Measurements from ENCODE around the gene ENPP7.
"Not testable (repeated sequence)": the region's sequence is repeated elsewhere in the genome, so short reads cannot be mapped to it uniquely, and the experiment has no call there.

Gene ENPP7

DNA sequence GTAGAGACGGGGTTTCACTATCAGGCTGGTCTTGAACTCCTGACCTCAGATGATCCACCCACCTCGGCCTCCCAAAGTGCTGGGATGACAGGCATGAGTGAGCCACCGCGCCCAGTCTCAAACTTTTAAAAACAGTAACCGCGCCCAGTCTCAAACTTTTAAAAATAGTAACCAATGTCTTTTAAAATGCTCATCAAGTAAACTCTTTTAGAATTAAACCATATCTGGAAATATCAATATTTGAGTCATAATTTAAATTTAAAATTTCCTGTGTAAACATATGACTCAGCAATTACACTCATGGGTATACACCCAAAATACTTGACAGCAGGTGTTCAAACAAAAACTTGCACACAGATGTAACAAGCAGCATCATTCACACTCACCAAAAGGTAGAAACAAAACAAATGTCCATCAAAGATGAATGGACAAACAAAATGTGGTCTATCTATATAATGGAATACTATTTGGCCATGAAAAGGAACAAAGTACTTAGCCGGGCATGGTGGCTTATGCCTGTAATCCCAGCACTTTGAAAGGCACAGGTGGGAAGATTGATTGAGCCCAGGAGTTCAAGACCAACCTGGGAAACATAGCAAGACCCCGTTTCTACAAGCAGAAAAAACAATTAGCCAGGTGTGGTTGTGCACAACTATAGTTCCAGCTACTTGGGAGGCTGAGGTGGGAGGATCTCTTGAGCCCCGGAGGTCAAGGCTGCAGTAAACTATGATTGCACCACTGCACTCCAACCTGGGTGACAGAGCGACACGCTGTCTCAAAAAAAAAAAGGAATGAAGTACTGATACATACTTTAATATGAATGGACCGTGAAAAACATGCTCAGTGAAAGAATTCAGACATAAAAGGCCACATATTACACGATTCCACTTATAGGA lies 20.2 kb downstream of the ENPP7 start:
- no peak for DNase-seq

- DNase-seq, result peak; percentile 31
Measured at GRCh38 chr17:79752175-79752574, 21.4 kb downstream of the ENPP7 start.

- no peak for DNase-seq
Measured at GRCh38 chr17:79754370-79754769, 23.6 kb downstream of the ENPP7 start.

DNA sequence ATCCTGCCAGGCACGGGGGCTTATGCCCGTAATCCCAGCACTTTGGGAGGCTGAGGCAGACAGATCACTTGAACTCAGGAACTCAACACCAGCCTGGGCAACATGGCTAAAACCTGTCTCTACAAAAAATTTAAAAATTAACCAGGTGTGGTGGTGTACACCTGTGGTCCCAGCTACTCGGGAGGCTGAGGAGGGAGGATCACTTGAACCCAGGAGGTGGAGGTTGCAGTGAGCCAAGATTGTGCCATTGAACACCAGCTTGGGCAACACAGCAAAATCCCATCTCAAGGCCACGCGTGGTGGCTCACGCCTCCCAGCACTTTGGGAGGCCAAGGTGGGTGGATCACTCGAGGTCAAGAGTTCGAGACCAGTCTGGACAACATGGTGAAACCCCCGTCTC lies 24.2 kb downstream of the ENPP7 start:
- not testable (repeated sequence) for DNase-seq

DNA sequence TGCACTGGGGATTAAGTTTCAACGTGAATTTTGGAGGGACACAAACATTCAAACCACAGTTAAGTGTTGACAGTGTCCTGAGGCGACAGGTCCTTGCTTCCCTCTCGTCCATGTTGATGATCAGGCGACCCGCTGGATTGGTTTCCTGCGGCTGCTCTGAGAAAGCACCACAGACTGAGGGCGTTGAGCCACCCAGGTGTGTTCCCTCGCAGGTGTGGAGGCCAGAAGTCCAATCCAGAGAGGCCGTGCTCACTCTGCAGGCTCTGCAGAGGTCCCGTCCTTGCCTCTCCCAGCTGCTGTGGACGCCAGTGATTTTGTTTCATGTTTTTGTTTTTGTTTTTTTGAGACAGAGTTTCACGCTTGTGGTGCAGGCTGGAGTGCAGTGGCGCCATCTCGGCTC lies 24.8 kb downstream of the ENPP7 start:
- DNase-seq, result no peak

DNA sequence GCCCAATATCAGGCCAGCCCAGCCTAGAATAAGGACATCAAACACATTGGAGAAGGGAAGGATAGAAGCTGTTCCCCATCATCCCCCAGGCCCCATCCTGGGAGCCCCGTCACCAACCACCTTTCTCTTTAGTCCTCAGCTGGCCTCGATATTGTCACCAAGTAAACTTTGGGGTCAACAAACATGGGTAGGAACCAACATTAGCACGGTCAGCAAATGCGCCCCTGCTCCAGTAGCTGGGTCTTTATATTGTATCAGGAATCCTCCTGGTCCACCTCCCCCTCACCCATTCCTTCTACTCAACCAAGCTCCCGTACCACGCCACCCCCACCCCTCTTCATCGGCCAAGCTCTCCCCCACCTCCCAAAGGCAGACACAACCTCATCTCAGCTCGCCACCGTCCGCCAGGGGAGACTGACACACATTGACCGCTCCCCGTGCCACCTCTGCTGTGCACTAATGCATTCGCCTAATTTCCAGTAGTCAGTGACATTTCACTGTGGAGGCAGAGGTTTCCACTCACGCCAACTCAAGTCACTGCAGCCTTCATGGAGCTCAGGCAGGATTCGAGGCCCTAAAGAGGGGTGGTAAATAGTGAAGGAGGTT lies 26.5 kb downstream of the ENPP7 start:
- DNase-seq, result no peak

DNA sequence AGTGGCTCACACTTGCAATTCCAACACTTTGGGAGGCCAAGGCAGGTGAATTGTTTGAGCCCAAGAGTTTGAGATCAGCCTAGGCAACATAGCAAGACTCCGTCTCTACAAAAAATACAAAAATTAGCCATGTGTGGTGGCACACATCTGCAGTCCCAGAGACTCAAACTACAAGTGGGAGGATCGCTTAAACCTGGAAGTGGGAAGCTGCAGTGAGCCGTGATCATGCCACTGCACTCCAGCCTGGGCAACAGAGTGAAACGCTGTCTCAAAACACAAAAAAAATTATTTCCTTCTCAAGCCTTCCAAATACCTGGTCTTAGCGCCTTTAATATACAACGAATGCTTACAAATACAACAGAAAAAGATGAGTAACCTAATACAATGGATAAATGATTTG lies 27.5 kb downstream of the ENPP7 start:
- DNase-seq, result no peak

DNA sequence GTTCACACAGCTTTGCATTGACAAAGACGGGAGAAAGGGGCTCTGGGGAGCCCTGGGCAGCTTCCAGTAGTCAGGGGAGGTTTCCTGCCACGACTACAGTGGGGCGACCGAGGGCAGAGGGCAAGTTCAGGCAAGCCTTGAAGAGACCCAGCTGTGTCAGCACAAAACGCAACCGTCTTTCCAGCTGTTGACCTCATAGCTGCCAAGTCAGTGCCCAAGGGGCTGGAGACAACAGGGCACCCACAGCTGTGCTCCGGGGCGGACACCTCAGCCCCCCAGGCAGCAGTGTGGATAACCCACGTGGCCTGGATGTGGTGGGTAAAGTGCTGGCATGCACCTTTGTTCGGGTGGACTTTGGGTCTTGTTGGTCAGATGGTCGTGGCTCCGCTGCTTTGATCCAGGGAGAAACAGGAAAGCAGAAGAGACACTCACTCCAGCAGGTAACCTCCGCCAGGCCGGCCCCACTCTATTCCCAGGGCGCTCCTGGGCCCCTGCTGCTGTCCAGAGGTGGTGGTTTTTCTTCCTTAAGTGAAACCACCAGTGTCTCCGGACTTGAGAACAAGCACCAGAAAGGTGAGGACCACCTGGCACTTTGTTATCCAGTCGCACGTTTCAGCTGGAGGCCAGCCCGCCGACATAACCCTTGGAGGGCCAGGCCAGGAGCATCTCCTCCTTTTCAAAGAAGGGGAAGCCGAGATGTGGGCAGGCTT lies 29.6 kb downstream of the ENPP7 start:
- no peak for DNase-seq

DNA sequence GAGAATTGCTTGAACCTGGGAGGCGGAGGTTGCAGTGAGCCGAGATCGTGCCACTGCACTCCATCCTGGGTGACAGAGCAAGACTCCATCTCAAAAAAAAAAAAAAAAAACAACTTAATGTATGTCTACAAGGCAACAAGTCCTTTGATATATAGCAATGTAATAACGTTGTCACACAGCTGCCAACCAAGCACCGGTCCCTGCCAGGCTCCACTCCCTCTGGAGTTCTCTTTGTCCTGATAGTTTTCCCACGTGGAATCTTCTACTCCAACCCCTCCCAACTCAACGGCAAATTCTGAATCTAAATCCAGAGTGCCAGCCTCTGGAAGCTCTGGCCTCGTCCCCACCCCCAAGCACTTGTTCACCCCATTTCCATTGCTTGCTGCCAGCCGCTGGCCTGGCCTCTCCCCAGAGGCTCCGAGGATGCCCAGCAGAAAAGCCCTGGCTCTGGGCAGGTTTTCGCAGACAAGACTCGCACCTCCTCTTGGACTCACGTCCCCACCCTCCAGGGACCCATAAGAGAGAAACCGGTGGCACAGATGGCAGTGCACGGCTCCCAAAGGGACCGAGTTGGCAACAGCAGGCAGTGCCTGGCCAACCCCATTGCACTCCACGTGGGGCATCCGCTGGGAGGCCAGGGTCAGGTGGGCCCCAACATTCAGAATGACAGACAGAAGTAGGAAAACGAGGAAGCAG lies 31.3 kb downstream of the ENPP7 start:
- no peak for DNase-seq

DNA sequence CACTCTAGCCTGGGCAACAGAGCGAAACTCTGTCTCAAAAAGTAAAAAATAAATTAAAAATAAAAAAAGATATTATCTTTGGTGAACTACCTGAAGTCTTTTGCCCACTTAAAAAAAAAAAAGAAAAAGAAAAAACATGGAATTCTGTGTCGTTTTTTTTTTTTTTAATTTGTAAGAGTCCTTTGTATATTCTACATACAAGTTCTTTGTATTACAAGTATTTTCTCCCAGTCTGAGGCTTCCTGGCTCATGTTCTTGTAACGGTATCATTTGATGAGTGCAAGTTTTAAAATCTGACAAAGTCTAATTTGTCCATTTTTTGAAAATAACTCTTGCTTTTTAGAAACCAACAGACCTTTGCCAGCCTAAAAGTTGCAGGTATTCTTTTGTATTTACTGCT lies 35.0 kb downstream of the ENPP7 start:
- no peak for DNase-seq

DNA sequence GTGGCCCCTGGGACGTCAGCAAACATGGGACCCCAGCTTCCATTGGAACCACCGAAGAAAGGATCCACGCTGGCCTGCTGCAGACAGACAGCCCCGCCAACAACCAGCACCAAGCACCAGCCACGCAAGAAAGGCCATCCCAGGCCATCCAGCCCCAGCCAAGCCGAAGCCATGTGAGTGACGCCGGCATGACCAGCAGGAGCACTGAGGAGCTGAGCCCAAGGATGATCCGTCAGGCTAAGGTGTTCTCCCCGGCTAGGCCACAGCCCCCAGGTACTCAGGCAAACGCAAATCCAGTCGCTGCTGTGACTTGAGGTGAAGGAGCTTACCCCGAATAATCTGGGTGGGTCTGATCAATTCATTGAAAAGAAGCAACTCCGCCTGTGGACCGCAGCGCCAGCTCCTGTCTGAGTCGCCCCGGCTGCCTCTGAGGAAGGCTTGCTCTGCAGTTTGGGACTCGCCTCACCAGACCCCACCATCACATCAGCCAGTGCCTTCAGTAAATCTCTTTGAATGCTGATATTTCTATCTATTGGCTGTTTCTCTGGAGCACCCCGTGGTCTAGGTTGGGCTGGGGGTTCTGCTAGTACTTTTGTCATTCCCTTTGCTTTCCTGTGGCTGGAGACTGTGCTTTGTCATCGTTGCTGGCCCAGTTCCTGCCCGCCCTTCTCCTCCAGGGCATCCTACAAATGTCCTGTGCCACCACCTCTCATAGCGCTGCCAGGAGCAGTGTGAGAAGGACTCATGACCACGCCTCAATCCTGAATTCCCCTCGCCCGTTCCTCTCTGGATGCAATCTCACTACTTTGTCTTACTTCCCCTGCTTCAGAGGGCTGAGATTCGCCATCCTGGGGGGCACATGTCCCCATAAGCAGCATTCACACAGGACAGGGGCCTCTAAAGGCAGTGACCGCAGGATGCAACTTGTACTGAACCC lies 39.1 kb downstream of the ENPP7 start:
- DNase-seq, result no peak

GRCh38 chr17:79771276-79771675 lies 40.5 kb downstream of the ENPP7 start:
- no peak for DNase-seq

DNA sequence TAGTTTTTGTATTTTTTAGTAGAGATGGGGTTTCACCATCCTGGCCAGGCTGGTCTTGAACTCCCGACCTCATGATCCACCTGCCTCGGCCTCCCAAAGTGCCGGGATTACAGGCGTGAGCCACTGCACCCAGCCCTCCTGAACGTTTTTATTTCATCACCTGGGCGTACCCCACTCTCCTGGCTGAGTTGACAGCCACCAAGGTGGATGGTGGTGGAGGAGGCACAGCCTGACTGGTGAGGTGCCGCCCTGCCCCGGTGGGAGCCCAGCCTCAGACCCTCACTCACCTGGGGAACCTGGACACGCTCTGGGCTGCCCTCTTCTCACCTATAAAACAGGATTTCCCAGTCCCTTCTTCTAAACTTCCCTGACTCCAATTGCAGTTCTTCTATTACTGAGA lies 42.0 kb downstream of the ENPP7 start:
- not testable (repeated sequence) for DNase-seq

- no peak for DNase-seq
Measured at GRCh38 chr17:79774561-79774975, 43.8 kb downstream of the ENPP7 start.

- no peak for DNase-seq
Measured at GRCh38 chr17:79775632-79776031, 44.9 kb downstream of the ENPP7 start.

DNA sequence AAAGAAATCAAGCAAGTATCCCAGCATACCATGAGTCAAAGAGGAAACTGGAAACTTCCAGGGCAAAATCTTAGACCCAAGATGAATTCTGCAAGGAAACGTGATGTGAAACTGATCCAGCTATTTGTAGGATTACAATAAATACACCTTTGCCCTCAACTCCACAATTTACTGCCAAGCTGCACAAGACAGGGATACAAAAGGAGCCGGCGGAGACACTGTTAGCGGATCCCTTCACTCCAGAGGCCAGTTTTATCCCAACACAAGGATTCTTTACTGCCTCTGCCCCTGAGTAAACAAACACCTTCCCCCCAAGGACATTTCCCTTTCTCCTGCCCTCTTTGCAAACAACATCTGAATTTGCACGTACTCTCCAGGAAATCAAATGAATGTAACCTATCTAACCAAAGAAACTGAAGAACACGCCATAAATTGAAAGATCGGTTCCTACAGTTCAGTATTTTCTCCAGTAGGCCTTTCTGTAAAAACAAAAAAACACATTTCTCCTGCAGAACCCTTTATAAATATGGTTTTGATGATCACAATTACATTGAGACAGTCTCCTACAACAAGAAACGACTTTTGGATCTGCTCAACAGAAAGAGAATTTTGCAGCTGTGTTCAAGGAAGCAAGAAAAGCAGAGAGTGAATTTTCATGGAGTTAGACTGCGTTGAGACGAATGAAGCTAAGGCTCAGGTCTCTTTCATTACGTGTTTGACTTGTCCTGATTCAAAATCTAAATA lies 45.8 kb downstream of the ENPP7 start:
- no peak for DNase-seq

- peak; percentile 75 for DNase-seq
Measured at GRCh38 chr17:79777120-79777893, 46.6 kb downstream of the ENPP7 start.

DNA sequence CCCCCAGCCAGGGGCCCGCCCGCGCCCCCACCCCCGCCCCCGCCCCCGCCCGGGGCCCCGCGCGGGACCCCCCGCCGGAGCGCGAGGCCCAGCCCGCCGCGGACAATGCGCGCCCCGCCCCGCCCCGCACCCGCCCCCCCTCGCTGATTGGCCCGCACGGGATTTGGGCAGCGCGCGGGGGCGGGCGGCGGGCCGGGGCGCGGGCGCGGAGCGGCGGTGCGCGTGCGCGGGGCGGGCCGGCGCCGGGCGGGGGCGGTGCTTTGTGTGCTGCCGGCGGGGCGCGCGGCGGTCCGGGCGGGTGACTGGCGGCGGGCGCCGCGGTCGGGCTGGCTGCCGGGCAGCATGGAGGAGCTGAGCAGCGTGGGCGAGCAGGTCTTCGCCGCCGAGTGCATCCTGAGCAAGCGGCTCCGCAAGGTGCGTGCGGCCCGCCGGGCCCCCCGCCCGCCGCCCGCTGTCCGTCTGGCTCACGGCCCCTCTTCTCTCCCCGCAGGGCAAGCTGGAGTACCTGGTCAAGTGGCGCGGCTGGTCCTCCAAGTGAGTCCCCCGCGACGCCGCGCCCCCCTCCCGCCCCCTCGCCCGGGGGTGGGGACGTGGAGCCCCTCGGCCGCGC lies 47.3 kb downstream of the ENPP7 start, which contains the start of gene CBX2:
Gene CBX2 (plus strand): TSS at position 255 of the 610 bp plus-strand sequence. CDS start 88 bp downstream, at position 343.
- peak; percentile 77 for DNase-seq

GRCh38 chr17:79778504-79779083 lies 47.9 kb downstream of the ENPP7 start:
- peak; percentile 29 for DNase-seq

Data from OCI-M1 (cell line).